ENCODE data around the gene TMEM229A.

DNA sequence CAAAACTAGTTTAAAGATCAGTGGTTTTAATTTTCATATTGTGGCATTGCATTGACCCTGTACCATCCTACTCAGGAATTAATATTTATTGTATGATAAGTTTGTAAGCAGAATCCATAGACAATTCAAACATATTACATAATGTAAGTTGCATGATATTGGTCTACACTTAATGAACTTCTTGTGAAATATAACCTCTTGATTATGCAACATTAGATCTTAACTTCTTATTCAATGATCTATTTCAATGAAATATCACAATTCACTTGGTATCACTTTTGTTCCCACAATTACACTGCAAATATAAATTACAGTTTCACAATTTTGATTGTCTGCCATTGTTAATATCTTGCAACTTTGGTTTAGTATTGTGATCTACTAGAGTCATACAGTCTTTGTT is 44.0 kb upstream of the TMEM229A start:
- TF ChIP-seq, protein P1, sequence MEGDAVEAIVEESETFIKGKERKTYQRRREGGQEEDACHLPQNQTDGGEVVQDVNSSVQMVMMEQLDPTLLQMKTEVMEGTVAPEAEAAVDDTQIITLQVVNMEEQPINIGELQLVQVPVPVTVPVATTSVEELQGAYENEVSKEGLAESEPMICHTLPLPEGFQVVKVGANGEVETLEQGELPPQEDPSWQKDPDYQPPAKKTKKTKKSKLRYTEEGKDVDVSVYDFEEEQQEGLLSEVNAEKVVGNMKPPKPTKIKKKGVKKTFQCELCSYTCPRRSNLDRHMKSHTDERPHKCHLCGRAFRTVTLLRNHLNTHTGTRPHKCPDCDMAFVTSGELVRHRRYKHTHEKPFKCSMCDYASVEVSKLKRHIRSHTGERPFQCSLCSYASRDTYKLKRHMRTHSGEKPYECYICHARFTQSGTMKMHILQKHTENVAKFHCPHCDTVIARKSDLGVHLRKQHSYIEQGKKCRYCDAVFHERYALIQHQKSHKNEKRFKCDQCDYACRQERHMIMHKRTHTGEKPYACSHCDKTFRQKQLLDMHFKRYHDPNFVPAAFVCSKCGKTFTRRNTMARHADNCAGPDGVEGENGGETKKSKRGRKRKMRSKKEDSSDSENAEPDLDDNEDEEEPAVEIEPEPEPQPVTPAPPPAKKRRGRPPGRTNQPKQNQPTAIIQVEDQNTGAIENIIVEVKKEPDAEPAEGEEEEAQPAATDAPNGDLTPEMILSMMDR (IDR thresholded peaks at IDR 0.05), result no peak
- TF ChIP-seq POLR2A (IDR thresholded peaks at IDR 0.05), result no peak
- no peak for TF ChIP-seq POLR2AphosphoS5 (IDR thresholded peaks at IDR 0.05)
